WI38 (cell line): ENCODE measurements around the gene CCNY.

Experiments
- H3K4me3 ChIP-seq: 2 replicates; pipeline ENCODE4 v1.5.1; 2011; ENCODE audit warnings: low read depth, mild to moderate bottlenecking, control low read depth, low read length
- TF ChIP-seq, protein P1 (sequence below): IDR thresholded peaks from 2 replicates; pipeline ENCODE4 v1.5.1; 2012; ENCODE audit warnings: low read depth, mild to moderate bottlenecking, control low read depth, low read length

Gene CCNY

DNA sequence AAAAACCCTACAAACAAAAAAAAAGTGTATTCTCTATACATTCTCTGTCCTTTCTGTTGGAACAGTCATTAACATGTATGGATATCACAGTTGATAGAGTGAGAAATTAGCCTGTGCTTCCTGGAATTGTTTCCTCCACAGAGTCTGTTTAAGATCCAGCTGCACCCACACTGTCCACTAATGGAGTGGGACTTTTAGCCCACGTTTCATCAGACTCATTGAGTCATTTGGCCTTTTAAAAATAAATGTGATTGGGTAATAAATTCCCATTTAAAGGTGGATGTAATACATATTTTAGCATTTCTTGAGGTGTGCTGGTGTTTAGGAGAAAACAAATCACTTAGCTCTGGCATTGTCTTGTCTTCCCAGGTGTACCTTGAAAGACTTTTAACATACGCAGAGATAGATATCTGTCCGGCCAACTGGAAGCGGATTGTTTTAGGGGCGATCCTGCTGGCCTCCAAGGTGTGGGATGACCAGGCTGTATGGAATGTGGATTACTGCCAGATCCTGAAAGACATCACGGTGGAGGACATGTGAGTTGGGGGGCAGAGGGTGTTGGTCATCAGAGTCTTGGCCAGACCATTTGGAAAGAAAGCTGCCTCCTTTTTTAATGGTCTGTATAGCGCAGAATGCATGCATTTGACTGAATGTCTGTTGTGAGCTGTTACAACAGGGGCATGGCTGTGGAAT lies 216.5 kb downstream of the CCNY start:
- TF ChIP-seq, protein P1, sequence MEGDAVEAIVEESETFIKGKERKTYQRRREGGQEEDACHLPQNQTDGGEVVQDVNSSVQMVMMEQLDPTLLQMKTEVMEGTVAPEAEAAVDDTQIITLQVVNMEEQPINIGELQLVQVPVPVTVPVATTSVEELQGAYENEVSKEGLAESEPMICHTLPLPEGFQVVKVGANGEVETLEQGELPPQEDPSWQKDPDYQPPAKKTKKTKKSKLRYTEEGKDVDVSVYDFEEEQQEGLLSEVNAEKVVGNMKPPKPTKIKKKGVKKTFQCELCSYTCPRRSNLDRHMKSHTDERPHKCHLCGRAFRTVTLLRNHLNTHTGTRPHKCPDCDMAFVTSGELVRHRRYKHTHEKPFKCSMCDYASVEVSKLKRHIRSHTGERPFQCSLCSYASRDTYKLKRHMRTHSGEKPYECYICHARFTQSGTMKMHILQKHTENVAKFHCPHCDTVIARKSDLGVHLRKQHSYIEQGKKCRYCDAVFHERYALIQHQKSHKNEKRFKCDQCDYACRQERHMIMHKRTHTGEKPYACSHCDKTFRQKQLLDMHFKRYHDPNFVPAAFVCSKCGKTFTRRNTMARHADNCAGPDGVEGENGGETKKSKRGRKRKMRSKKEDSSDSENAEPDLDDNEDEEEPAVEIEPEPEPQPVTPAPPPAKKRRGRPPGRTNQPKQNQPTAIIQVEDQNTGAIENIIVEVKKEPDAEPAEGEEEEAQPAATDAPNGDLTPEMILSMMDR = no peak
- no peak overlapping the region for H3K4me3 ChIP-seq

DNA sequence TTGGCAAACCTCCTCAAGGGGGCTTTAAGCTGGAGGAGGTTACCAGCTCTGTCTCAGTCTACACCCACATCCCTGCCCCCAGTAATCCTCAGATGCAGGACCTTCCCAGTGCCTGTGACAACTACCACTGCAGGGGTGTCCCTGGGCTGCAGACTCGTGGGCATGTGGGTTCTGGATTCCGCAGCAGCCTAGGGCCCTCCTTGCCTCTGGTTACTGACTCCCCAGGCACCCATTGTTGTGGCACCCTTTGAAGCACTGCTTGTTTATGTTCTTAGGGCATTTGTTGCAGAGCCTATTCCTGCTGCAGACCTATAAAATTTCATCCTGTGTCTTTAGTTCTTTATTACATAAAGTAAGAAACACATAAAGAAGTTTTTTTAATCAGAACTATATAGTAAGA lies 217.7 kb downstream of the CCNY start:
- no peak overlapping the region for H3K4me3 ChIP-seq
- TF ChIP-seq, protein P1 = no peak

DNA sequence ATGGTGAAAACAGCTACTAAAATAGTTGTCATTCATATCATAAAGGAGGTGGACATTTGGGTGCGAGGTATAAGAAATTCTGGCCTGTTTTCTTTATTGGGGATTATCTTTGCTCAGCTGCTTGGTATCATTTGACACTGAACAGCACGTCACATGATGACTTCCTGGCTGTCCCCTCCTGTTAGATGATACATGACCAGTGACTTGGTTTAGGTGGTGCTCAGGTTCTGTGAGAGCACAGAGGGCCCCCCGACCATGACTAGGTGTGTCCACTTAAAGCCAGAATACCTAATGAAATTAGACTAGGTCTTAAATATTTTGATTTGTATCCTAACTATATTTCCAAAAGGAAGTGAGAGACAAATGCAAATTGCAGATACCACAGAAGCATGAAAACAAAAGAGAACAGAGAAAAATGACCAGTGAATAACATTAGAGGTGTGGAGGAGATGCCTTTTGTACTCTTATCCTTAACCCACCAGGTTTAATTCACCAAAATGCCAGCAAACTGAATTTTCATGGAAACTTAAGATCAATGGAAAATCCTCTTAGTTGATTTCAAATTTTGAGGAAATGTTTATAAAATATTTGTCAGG lies 218.2 kb downstream of the CCNY start:
- TF ChIP-seq, protein P1 = no peak
- H3K4me3 ChIP-seq = no peak overlapping the region

DNA sequence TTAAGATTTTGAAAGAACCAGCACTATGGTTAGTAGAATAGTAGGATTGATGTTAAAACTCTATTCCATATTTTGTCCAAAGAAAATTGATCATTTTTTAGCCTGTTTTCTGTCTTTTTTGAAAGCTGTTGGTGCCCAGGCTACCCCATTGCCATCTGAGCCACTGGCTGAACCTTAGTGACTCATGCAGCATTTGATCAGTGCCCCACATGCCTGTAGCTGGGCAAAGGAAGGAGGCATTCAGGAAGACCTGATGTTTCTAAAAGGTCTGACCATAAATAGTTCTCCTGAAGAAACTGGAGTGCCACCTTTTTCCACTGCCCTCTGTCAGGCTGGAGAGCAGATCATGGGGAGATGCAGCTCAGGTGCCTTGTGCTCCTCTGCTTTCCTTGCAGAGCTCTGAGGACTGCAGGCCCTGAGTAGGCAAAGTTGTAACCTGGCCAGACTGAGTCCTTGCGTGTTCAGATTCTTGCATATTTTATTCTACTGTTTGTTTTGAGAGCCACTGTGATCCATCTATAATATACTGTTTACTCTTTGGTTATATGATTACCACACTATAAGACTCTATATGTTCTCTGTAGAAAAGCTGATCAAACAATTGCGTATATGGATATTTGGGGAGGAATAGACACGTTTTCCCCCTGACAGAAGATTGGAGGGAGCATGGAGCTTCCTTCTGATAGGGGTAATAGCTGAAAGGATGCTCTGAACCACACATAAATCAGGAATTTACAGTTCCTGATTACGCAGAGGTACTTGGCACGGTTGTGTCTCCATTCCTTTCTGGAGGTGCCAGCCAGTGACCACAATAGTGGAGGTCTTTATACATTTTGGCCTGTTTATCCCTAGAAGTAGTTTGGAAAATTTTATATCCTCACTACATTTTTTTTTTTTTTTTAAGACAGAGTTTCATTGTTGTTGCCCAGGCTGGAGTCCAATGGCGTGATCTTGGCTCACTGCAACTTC lies 219.9 kb downstream of the CCNY start:
- no peak overlapping the region for H3K4me3 ChIP-seq
- TF ChIP-seq, protein P1 = no peak

DNA sequence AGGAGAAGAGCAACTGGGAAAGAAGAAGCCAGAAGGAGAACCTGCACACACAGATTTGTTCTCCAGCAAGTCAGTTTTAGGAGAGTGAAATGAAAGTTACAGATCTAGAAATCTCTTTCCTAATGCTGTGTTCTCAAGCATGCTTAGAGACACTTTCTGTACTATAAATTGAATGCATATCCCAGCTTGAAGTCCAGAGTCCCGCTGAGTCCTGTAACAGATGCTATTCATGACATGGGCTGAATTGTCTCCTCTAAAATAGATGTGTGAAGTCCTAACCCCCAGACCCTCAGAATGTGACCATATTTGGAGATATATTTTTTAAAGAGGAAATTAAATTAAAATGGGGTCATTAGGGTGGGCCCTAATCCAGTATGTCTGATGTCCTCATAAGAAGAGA lies 222.0 kb downstream of the CCNY start:
- H3K4me3 ChIP-seq = no peak overlapping the region
- TF ChIP-seq, protein P1 = no peak

DNA sequence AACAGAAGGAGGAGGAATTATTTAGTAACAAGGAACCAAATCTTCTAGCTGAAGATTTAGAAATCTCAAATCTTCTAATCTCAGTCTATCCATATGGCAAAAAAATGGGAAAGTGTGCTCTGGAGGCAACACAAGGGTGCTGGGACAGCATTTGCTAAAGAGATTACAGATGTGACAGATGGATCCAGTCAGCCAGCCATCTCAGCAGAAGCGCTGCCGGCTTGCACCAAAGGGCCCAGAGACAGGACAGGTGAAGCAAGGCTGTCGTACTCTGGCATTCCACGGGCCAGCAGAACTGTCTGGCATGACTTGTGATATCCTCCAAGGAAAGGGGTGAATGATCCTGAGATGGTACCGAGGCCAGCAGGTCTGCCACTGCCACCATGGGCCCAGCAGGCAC lies 223.1 kb downstream of the CCNY start:
- H3K4me3 ChIP-seq = no peak overlapping the region
- TF ChIP-seq, protein P1 = no peak
